Fibroblast of skin of back (primary cell): Measurements from ENCODE around the gene NLRP1. TPM values are rescaled to one million over a fixed set of nuclear protein-coding genes. Genes with fewer than 3 reads are reported as not detected.

Experiments
- DNase-seq: peaks from one replicate; pipeline ENCODE4 v3.0.0-alpha.2; 2013
- polyA plus RNA-seq, 2 experiments: library from polyadenylated mRNA; unstranded; fragments of 120-200 nt; gene quantifications; one replicate each; pipeline ENCODE4 v1.2.1, GENCODE V29; 2013; ENCODE audit not compliant: insufficient read length in 2 of 2

Gene NLRP1
- polyA plus RNA-seq (2013, experiment 1 of 2; ENCODE audit: insufficient read length): 36.3 TPM
- 48.8 TPM for polyA plus RNA-seq (2013, experiment 2 of 2; ENCODE audit: insufficient read length)

- DNase-seq: peak; percentile 95
Observed at GRCh38 chr17:5584383-5585286, at the start of gene NLRP1. Gene NLRP1, minus strand, starts transcription at chr17:5584509. Its CDS starts 552 bp downstream, at chr17:5583957.

GRCh38 chr17:5631958-5632590, 47.8 kb upstream of the NLRP1 start:
- DNase-seq: peak; percentile 13

GRCh38 chr17:5630434-5630833, 46.1 kb upstream of the NLRP1 start:
- DNase-seq: peak; percentile 93

- DNase-seq: no peak
Observed at GRCh38 chr17:5629128-5629527, 44.8 kb upstream of the NLRP1 start.

- DNase-seq: no peak
Observed at GRCh38 chr17:5628262-5628661, 44.0 kb upstream of the NLRP1 start.

GRCh38 chr17:5624211-5624610, 39.9 kb upstream of the NLRP1 start:
- DNase-seq: no peak

- no peak for DNase-seq
Observed at GRCh38 chr17:5621729-5622128, 37.4 kb upstream of the NLRP1 start.

GRCh38 chr17:5621026-5621425, 36.7 kb upstream of the NLRP1 start:
- DNase-seq: no peak

GRCh38 chr17:5619088-5619740, 34.9 kb upstream of the NLRP1 start:
- DNase-seq: no peak

- no peak for DNase-seq
Observed at GRCh38 chr17:5618476-5618875, 34.2 kb upstream of the NLRP1 start.

GRCh38 chr17:5615476-5615875, 31.2 kb upstream of the NLRP1 start:
- DNase-seq: no peak

GRCh38 chr17:5610956-5611355, 26.6 kb upstream of the NLRP1 start:
- DNase-seq: peak; percentile 9

- DNase-seq: no peak
Observed at GRCh38 chr17:5608399-5609112, 24.2 kb upstream of the NLRP1 start.

GRCh38 chr17:5607946-5608345, 23.6 kb upstream of the NLRP1 start:
- no peak for DNase-seq

- DNase-seq: no peak
Observed at GRCh38 chr17:5605452-5605851, 21.1 kb upstream of the NLRP1 start.

- no peak for DNase-seq
Observed at GRCh38 chr17:5600041-5600440, 15.7 kb upstream of the NLRP1 start.

- DNase-seq: no peak
Observed at GRCh38 chr17:5598457-5598856, 14.1 kb upstream of the NLRP1 start.

GRCh38 chr17:5596421-5596820, 12.1 kb upstream of the NLRP1 start:
- DNase-seq: no peak

GRCh38 chr17:5595831-5596230, 11.5 kb upstream of the NLRP1 start:
- no peak for DNase-seq

- peak; percentile 44 for DNase-seq
Observed at GRCh38 chr17:5592382-5592781, 8.1 kb upstream of the NLRP1 start.

GRCh38 chr17:5591966-5592365, 7.7 kb upstream of the NLRP1 start:
- DNase-seq: no peak

- no peak for DNase-seq
Observed at GRCh38 chr17:5588584-5588983, 4.3 kb upstream of the NLRP1 start.
